GM21526 (cell line): ENCODE data around the gene ANKRD40.

Experiments used
- ATAC-seq: cut with Tn5 transposase; IDR thresholded peaks from one replicate; pipeline ENCODE4 v1.9.1; 2021; ENCODE audit warnings: moderate library complexity; ENCODE audit not compliant: unreplicated experiment, low FRiP score

The ANKRD40 gene

GRCh38 chr17:50672831-50673551, 34.7 kb downstream of the ANKRD40 start:
- no peak for ATAC-seq

GRCh38 chr17:50672071-50672470, 35.6 kb downstream of the ANKRD40 start:
- no peak for ATAC-seq

GRCh38 chr17:50668838-50669581, 38.7 kb downstream of the ANKRD40 start:
- ATAC-seq: no peak

- no peak for ATAC-seq
Observed at GRCh38 chr17:50668025-50668837, 39.5 kb downstream of the ANKRD40 start.

GRCh38 chr17:50667259-50668024, 40.3 kb downstream of the ANKRD40 start:
- ATAC-seq: no peak

GRCh38 chr17:50666316-50666715, 41.4 kb downstream of the ANKRD40 start:
- no peak for ATAC-seq

- no peak for ATAC-seq
Observed at GRCh38 chr17:50665838-50666237, 41.9 kb downstream of the ANKRD40 start.

- ATAC-seq: no peak
Observed at GRCh38 chr17:50664788-50665458, 42.8 kb downstream of the ANKRD40 start.

- no peak for ATAC-seq
Observed at GRCh38 chr17:50663812-50664374, 43.8 kb downstream of the ANKRD40 start.

GRCh38 chr17:50662632-50663225, 45.0 kb downstream of the ANKRD40 start:
- no peak for ATAC-seq

GRCh38 chr17:50661795-50662391, 45.8 kb downstream of the ANKRD40 start:
- ATAC-seq: no peak

- no peak for ATAC-seq
Observed at GRCh38 chr17:50661348-50661747, 46.4 kb downstream of the ANKRD40 start.

GRCh38 chr17:50660887-50661345, 46.8 kb downstream of the ANKRD40 start:
- no peak for ATAC-seq

GRCh38 chr17:50660042-50660886, 47.5 kb downstream of the ANKRD40 start:
- no peak for ATAC-seq

GRCh38 chr17:50659179-50659578, 48.5 kb downstream of the ANKRD40 start:
- ATAC-seq: no peak

GRCh38 chr17:50658616-50659015, 49.1 kb downstream of the ANKRD40 start:
- no peak for ATAC-seq

- no peak for ATAC-seq
Observed at GRCh38 chr17:50657627-50658026, 50.1 kb downstream of the ANKRD40 start.

- no peak for ATAC-seq
Observed at GRCh38 chr17:50657054-50657453, 50.7 kb downstream of the ANKRD40 start.
